ENCODE measurements around the gene KMO.

The KMO gene

DNA sequence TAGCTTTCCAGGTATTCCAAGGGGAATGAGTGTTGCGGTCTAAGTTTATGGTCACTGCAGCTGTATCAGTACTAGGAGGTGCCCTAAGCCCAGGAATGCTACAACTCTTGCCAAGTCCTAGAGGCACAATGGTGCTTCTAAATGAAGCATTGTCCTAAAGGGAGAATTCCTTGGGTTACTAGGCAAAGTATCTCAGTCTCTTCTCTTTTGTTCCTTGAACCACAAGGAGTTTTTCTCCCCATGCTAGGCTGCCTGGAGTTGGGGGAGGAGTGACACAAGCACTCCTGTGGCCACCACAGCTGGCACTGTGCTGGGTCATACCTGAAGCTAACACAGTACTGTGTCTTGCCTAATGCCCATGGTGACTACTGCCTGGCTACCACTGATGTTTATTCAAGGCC lies 50.7 kb downstream of the KMO start:
- POLR2A ChIA-PET = no interaction called here
- DNase-seq (ENCODE audit: extremely low spot score) = no peak
- CTCF ChIA-PET = no interaction called here
- TF ChIP-seq SUZ12 (IDR thresholded peaks at IDR 0.05) (no peak), ARNT (IDR thresholded peaks at IDR 0.05) (no peak), FOXM1 (IDR thresholded peaks at IDR 0.05; ENCODE audit: borderline replicate concordance) (no peak), NFRKB (IDR thresholded peaks at IDR 0.05) (no peak), FOXA1 (IDR thresholded peaks at IDR 0.05) (no peak), ZNF384 (IDR thresholded peaks at IDR 0.05) (no peak), CTBP1 (IDR thresholded peaks at IDR 0.05; ENCODE audit: borderline replicate concordance) (no peak), FOXK2 (IDR thresholded peaks at IDR 0.05) (no peak)

DNA sequence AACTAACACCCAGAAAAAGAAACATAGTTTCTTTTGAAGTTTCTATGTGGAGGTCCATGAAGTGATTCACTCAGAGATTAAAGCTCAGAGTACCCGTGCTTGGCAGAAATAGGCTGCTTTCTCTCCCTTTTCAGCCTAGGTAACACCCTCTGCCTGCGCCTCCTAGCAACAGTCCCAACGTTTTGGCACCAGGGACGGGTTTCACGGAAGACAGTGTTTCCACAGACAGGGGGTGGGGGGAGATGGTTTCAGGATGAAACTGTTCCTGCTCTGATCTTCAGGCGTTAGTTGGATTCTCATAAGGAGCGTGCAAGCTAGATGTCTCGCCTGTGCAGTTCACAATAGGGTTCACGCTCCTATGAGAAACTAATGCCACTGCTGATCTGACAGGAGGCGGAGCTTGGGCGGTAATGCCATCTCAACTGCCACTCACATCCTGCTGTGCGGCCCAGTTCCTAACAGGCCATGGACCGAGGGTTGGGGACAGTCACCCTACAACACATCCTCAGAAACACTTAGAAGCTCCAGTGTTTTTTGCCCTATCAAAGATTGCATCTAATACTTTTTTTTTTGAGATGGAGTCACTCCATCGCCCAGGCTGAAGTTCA lies 54.8 kb downstream of the KMO start:
- TF ChIP-seq SUZ12 (IDR thresholded peaks at IDR 0.05) (no peak), SP1 (IDR thresholded peaks at IDR 0.05) (no peak), BHLHE40 (IDR thresholded peaks at IDR 0.05; ENCODE audit: borderline replicate concordance) (no peak), HDGF (IDR thresholded peaks at IDR 0.05; ENCODE audit: borderline replicate concordance) (no peak), ZNF384 (IDR thresholded peaks at IDR 0.05) (no peak), L3MBTL2 (conservative IDR thresholded peaks at IDR 0.05) (no peak), ELF4 (IDR thresholded peaks at IDR 0.05) (no peak), NFRKB (IDR thresholded peaks at IDR 0.05) (no peak), FOXK2 (IDR thresholded peaks at IDR 0.05) (no peak), TARDBP (IDR thresholded peaks at IDR 0.05) (no peak), LEF1 (IDR thresholded peaks at IDR 0.05; ENCODE audit: borderline replicate concordance) (no peak), FOXA1 (IDR thresholded peaks at IDR 0.05) (no peak), FOXM1 (IDR thresholded peaks at IDR 0.05; ENCODE audit: borderline replicate concordance) (no peak), ARNT (IDR thresholded peaks at IDR 0.05) (no peak), CTBP1 (IDR thresholded peaks at IDR 0.05; ENCODE audit: borderline replicate concordance) (no peak)
- ChIA-PET POLR2A (no interaction called here), CTCF (no interaction called here)
- DNase-seq (ENCODE audit: extremely low spot score) = no peak

DNA sequence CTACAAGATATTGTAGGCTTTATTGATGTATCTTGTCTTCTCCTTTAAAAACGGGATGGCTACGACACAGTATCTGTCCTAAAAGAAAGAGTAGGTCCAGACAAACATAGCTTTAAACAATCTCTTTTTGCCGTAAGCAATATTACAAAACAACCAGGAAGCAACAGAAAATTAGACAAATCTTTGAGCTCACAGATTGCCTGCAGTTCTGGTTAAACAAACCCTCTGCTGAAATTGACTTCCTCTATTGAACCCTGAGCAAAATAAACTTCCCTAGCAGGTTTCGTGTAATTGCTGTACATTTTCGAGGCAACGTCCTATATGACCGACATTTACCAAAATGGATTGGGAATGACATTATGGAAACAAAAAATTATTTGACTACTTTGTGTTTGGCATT lies 57.3 kb downstream of the KMO start:
- no peak for DNase-seq (ENCODE audit: extremely low spot score)
- ChIA-PET CTCF (no interaction called here), POLR2A (no interaction called here)
- no peak for TF ChIP-seq SUZ12 (IDR thresholded peaks at IDR 0.05)
- TF ChIP-seq NFRKB (IDR thresholded peaks at IDR 0.05) = no peak
- TF ChIP-seq SP1 (IDR thresholded peaks at IDR 0.05) = no peak
- TF ChIP-seq, protein P1, sequence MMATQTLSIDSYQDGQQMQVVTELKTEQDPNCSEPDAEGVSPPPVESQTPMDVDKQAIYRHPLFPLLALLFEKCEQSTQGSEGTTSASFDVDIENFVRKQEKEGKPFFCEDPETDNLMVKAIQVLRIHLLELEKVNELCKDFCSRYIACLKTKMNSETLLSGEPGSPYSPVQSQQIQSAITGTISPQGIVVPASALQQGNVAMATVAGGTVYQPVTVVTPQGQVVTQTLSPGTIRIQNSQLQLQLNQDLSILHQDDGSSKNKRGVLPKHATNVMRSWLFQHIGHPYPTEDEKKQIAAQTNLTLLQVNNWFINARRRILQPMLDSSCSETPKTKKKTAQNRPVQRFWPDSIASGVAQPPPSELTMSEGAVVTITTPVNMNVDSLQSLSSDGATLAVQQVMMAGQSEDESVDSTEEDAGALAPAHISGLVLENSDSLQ (IDR thresholded peaks at IDR 0.05) = no peak
- no peak for TF ChIP-seq ARNT (IDR thresholded peaks at IDR 0.05)
- no peak for TF ChIP-seq FOXK2 (IDR thresholded peaks at IDR 0.05)
- TF ChIP-seq ELF4 (IDR thresholded peaks at IDR 0.05) = no peak

DNA sequence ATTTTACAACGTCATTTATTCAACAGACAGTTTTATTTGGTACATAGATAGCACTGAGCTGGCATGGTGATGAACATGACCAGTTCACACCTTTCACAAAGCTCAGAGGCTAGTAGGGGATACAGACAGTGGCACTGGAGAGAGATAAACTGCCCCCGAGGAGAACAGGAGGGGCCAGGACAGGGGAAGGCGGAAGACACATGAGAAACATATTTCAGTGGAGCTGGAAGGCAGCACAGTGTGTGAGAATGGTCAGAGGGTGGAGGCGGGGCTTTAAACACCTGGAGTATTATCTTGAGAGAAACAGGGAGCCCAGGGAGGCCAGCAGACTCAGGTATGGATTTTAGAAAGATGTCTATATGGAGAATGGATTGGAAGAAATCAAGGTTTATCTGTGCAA lies 58.5 kb downstream of the KMO start:
- CTCF ChIA-PET = no interaction called here
- no peak for DNase-seq (ENCODE audit: extremely low spot score)
- TF ChIP-seq NFRKB (IDR thresholded peaks at IDR 0.05) = no peak
- TF ChIP-seq ARNT (IDR thresholded peaks at IDR 0.05) = no peak
- TF ChIP-seq ZNF384 (IDR thresholded peaks at IDR 0.05) = no peak
- no peak for TF ChIP-seq LEF1 (IDR thresholded peaks at IDR 0.05; ENCODE audit: borderline replicate concordance)
- no peak for TF ChIP-seq FOXA1 (IDR thresholded peaks at IDR 0.05)
- TF ChIP-seq FOXK2 (IDR thresholded peaks at IDR 0.05) = no peak
- TF ChIP-seq, protein P1 (IDR thresholded peaks at IDR 0.05) = no peak
- no peak for TF ChIP-seq BHLHE40 (IDR thresholded peaks at IDR 0.05; ENCODE audit: borderline replicate concordance)
- TF ChIP-seq SP1 (IDR thresholded peaks at IDR 0.05) = no peak
- TF ChIP-seq SUZ12 (IDR thresholded peaks at IDR 0.05) = no peak
- TF ChIP-seq ELF4 (IDR thresholded peaks at IDR 0.05) = no peak
- no peak for TF ChIP-seq HDGF (IDR thresholded peaks at IDR 0.05; ENCODE audit: borderline replicate concordance)
- no peak for TF ChIP-seq L3MBTL2 (conservative IDR thresholded peaks at IDR 0.05)
- TF ChIP-seq FOXM1 (IDR thresholded peaks at IDR 0.05; ENCODE audit: borderline replicate concordance) = no peak
- POLR2A ChIA-PET = no interaction called here

DNA sequence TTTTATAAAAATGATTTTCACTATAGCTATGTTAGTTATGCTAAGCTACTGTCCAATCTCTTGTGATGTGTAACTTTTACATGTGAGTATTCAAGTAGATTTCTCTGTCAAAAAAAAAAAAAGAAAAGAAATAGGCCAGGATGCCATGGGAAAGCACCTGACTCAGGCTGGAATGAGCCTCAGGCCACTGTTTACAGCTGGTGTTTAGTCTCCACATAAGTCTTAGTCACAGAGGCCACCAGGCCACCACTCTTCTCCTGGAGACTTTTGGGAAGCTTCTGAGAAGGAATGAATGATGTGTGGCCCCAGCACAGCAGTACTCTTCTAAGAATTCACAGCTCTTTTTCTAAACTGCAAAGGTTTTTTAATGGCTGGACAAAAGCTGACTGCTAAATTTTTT lies 59.1 kb downstream of the KMO start:
- POLR2A ChIA-PET = no interaction called here
- CTCF ChIA-PET = no interaction called here

DNA sequence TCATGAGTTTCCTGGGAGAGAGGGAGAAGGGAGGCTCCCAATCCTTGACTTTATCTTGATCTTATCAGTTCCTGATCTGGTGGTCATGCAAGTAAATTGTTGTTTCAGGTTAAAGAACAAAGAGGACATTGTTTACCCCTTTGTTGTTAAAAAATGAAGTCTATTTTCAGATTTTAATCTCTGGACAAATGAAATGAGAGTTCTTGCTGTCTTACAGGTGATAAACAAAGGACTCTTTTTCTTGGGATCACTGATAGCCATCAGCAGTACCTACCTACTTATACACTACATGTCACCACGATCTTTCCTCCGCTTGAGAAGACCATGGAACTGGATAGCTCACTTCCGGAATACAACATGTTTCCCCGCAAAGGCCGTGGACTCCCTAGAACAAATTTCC lies 59.6 kb downstream of the KMO start:
- TF ChIP-seq FOXK2 (IDR thresholded peaks at IDR 0.05) (no peak), NFRKB (IDR thresholded peaks at IDR 0.05) (no peak), SP1 (IDR thresholded peaks at IDR 0.05) (no peak), CTBP1 (IDR thresholded peaks at IDR 0.05; ENCODE audit: borderline replicate concordance) (no peak), BHLHE40 (IDR thresholded peaks at IDR 0.05; ENCODE audit: borderline replicate concordance) (no peak), SUZ12 (IDR thresholded peaks at IDR 0.05) (no peak), LEF1 (IDR thresholded peaks at IDR 0.05; ENCODE audit: borderline replicate concordance) (no peak), ZNF384 (IDR thresholded peaks at IDR 0.05) (no peak), ELF4 (IDR thresholded peaks at IDR 0.05) (no peak), L3MBTL2 (conservative IDR thresholded peaks at IDR 0.05) (no peak), TARDBP (IDR thresholded peaks at IDR 0.05) (no peak), FOXA1 (IDR thresholded peaks at IDR 0.05) (no peak), HDGF (IDR thresholded peaks at IDR 0.05; ENCODE audit: borderline replicate concordance) (no peak)
- TF ChIP-seq, protein P1 (IDR thresholded peaks at IDR 0.05) = no peak
- ChIA-PET CTCF (no interaction called here), POLR2A (no interaction called here)
- DNase-seq (ENCODE audit: extremely low spot score) = no peak

More for the DNA sequence above, 59.1 kb downstream of the KMO start:
- DNase-seq (ENCODE audit: extremely low spot score) = no peak
- TF ChIP-seq, protein P1 (IDR thresholded peaks at IDR 0.05) = no peak
- TF ChIP-seq L3MBTL2 (conservative IDR thresholded peaks at IDR 0.05) (no peak), ELF4 (IDR thresholded peaks at IDR 0.05) (no peak), CTBP1 (IDR thresholded peaks at IDR 0.05; ENCODE audit: borderline replicate concordance) (no peak), SP1 (IDR thresholded peaks at IDR 0.05) (no peak), TARDBP (IDR thresholded peaks at IDR 0.05) (no peak)
